Measurements from ENCODE around the gene TMEM213. TPM values are rescaled to one million over a fixed set of nuclear protein-coding genes. Genes with fewer than 3 reads are reported as not detected.

TMEM213 gene
- total RNA-seq, 1 donor from 2014 or later = not detected

DNA sequence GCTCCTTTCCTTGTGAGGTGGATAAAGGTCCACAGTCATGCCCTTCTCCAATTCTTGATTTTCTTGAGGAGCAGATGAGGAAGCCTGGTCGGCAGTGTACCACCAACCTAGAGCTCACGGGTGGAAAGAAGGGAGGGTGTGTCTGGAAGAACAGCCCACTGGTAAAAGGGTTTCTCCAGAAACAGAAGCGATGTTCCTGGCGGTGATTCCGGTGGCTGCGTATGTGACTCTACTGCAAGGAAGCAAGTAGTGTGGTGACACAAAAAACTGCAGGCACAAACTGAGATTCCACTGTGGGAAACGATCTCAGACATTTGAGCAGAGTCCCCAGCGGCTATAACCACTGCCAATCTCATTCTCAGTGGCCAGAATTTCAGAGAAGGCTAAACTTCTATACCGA is 66.1 kb downstream of the TMEM213 start:
- H3K9me3 Mint-ChIP-seq = peaks cover 2% of the 10 kb centered on the region
- Histone ChIP-seq H3K79me2 (ENCODE audit: low read depth) (no peaks in the 10 kb centered on the region), H3K36me3 (no peaks in the 10 kb centered on the region), H2AFZ (replicated peaks) (no peak overlapping the region), H3K9me3 (ENCODE audit: low read depth) (no peaks in the 10 kb centered on the region), H3K27me3 (no peaks in the 10 kb centered on the region), H3K4me3 (no peak overlapping the region), H3K4me2 (no peak overlapping the region), H3K9ac (no peak overlapping the region), H3K4me1 (no peaks in the 10 kb centered on the region), H4K20me1 (ENCODE audit: low read depth) (no peaks in the 10 kb centered on the region), H3K27ac (no peak overlapping the region), H3F3A (ENCODE audit: low read depth) (no peaks in the 10 kb centered on the region)
- H3K27me3 Mint-ChIP-seq (ENCODE audit: insufficient read depth, low read depth) = peaks cover 1% of the 10 kb centered on the region
- no peaks in the 10 kb centered on the region for H3K4me1 Mint-ChIP-seq
- no peak overlapping the region for H3K27ac Mint-ChIP-seq
- TF ChIP-seq EZH2 (IDR thresholded peaks at IDR 0.05) = no peak
- no peak for TF ChIP-seq EZH2phosphoT487 (IDR thresholded peaks at IDR 0.05)
- TF ChIP-seq, protein P1, sequence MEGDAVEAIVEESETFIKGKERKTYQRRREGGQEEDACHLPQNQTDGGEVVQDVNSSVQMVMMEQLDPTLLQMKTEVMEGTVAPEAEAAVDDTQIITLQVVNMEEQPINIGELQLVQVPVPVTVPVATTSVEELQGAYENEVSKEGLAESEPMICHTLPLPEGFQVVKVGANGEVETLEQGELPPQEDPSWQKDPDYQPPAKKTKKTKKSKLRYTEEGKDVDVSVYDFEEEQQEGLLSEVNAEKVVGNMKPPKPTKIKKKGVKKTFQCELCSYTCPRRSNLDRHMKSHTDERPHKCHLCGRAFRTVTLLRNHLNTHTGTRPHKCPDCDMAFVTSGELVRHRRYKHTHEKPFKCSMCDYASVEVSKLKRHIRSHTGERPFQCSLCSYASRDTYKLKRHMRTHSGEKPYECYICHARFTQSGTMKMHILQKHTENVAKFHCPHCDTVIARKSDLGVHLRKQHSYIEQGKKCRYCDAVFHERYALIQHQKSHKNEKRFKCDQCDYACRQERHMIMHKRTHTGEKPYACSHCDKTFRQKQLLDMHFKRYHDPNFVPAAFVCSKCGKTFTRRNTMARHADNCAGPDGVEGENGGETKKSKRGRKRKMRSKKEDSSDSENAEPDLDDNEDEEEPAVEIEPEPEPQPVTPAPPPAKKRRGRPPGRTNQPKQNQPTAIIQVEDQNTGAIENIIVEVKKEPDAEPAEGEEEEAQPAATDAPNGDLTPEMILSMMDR (IDR thresholded peaks at IDR 0.05) = no peak
- peaks cover 47% of the 10 kb centered on the region for H3K36me3 Mint-ChIP-seq
- H3K4me3 Mint-ChIP-seq = no peak overlapping the region
- DNase-seq (ENCODE audit: low spot score) = no peak

- H3K9me3 Mint-ChIP-seq = no peaks in the 10 kb centered on the region
- Histone ChIP-seq H3K9ac (no peak overlapping the region), H3K79me2 (ENCODE audit: low read depth) (no peaks in the 10 kb centered on the region), H3K9me3 (ENCODE audit: low read depth) (no peaks in the 10 kb centered on the region), H3K36me3 (no peaks in the 10 kb centered on the region), H2AFZ (replicated peaks) (no peak overlapping the region), H3K27me3 (no peaks in the 10 kb centered on the region), H3K4me1 (no peaks in the 10 kb centered on the region), H3F3A (ENCODE audit: low read depth) (no peaks in the 10 kb centered on the region), H4K20me1 (ENCODE audit: low read depth) (no peaks in the 10 kb centered on the region), H3K4me3 (no peak overlapping the region), H3K27ac (no peak overlapping the region), H3K4me2 (no peak overlapping the region)
- TF ChIP-seq EZH2 (IDR thresholded peaks at IDR 0.05) (no peak), EZH2phosphoT487 (IDR thresholded peaks at IDR 0.05) (no peak)
- TF ChIP-seq, protein P1 (IDR thresholded peaks at IDR 0.05) = no peak
- no peak overlapping the region for H3K27ac Mint-ChIP-seq
- DNase-seq (ENCODE audit: low spot score) = no peak
- peaks cover 2% of the 10 kb centered on the region for H3K27me3 Mint-ChIP-seq (ENCODE audit: insufficient read depth, low read depth)
- H3K36me3 Mint-ChIP-seq = peaks cover 45% of the 10 kb centered on the region
- no peaks in the 10 kb centered on the region for H3K4me1 Mint-ChIP-seq
- no peak overlapping the region for H3K4me3 Mint-ChIP-seq
Observed at GRCh38 chr7:138864667-138865066, 66.9 kb downstream of the TMEM213 start.

DNA sequence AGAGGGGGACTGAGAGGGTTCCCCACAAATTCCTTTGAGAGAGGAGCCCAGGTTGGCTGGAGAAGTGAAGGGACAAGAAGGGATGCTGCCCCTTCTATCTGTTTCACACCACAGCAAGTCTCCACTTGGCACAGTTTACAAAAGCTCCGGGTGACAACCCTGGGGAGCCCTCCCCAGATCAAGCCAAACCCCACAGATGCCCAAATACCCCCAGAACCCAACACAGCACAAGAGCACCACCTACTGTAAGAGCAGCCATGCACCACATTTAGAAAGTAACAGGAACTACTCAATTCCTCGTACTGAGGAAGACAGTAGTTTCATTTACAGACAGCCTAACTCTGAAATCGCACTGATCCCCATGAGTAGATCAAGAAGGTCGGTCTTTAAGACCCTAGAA is 68.0 kb downstream of the TMEM213 start:
- no peaks in the 10 kb centered on the region for H4K20me1 ChIP-seq (ENCODE audit: low read depth)
- DNase-seq (ENCODE audit: low spot score) = no peak
- H3K27ac ChIP-seq = no peak overlapping the region
- H3K79me2 ChIP-seq (ENCODE audit: low read depth) = no peaks in the 10 kb centered on the region
- H3K36me3 ChIP-seq = no peaks in the 10 kb centered on the region
- no peaks in the 10 kb centered on the region for H3K9me3 Mint-ChIP-seq
- H3K4me1 ChIP-seq = no peaks in the 10 kb centered on the region
- no peak overlapping the region for H3K4me3 ChIP-seq
- H3K4me2 ChIP-seq = no peak overlapping the region
- no peaks in the 10 kb centered on the region for H3K9me3 ChIP-seq (ENCODE audit: low read depth)
- H3K27me3 ChIP-seq = no peaks in the 10 kb centered on the region
- H3K36me3 Mint-ChIP-seq = peaks cover 40% of the 10 kb centered on the region
- H3K27ac Mint-ChIP-seq = peak overlapping the region; percentile 7
- H3K27me3 Mint-ChIP-seq (ENCODE audit: insufficient read depth, low read depth) = peaks cover 2% of the 10 kb centered on the region
- no peaks in the 10 kb centered on the region for H3K4me1 Mint-ChIP-seq
- no peak overlapping the region for H3K9ac ChIP-seq
- H3K4me3 Mint-ChIP-seq = no peak overlapping the region
- H3F3A ChIP-seq (ENCODE audit: low read depth) = no peaks in the 10 kb centered on the region
- TF ChIP-seq EZH2phosphoT487 (IDR thresholded peaks at IDR 0.05) (no peak), EZH2 (IDR thresholded peaks at IDR 0.05) (no peak)
- TF ChIP-seq, protein P1 (IDR thresholded peaks at IDR 0.05) = peak; percentile 42
- no peak overlapping the region for H2AFZ ChIP-seq (replicated peaks)

Measured in neural progenitor cell (in vitro differentiated cells).